GM18502 (cell line): ENCODE measurements around the gene TRMT10C.
"Not testable (repeated sequence)": the region's sequence is repeated elsewhere in the genome, so short reads cannot be mapped to it uniquely, and the experiment has no call there.

Experiments used
- ATAC-seq: cut with Tn5 transposase; IDR thresholded peaks from one replicate; pipeline ENCODE4 v1.9.1; 2021; ENCODE audit warnings: mild to moderate bottlenecking; ENCODE audit not compliant: unreplicated experiment, poor library complexity

Gene TRMT10C

DNA sequence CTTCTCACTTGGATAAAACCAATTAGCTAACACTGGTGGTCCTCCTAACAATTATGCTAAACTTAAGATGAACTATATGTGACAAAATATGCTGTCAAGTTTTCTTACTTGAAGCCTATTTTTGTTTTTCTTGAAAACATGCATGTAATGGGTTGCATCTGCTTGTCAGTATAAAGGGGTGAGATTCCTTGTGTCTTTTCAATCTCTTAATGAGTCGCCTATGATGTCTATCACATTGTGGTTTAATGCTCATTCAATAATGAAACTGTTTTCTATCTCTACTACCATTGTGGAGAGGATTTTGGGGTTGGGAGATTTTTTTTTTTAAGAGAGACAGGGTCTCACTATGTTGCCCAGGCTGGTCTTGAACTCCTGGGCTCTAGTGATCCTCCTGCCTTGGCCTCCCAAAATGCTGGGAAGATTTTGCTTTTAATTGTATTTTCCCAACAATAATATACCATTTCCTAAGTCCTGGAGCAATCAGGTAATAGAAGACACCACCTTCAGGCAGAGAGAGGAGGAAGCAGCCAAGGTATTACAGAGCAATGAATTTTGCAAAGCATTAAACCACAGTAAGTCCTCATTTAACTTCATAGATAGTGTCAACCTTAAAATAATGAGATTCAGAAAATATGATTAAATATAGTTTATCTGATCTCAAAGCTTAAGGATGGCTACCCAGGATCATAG, 17.4 kb upstream of the TRMT10C start:
- no peak for ATAC-seq

DNA sequence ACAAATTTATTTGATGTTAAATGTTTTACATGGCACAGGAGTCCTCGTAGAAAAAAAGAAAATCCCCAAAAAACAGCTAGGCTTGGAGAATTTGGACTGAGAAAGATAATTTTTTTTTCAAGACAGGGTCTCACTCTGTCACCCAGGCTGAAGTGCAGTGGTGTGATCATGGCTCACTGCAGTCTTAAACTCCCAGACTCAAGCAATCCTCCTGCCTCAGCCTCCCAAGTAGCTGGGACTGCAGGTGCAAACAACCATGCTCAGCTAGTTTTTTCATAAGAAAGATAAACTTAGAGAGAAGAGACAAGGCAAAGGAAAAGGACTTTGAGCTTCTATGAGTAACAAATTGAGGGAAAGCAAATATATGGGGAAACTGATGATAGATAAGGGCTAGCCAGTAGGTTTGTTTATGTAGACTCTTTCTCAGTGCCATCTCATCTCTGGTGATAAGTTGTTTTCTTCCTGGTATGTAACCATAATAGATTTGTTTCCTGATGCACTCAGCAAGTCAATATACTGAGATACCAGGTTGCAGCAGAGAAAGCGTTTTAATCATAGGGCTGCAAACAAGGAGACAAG, 13.1 kb upstream of the TRMT10C start:
- no peak for ATAC-seq

GRCh38 chr3:101549473-101549872, 12.2 kb upstream of the TRMT10C start:
- no peak for ATAC-seq

- ATAC-seq: not testable (repeated sequence)
Observed at GRCh38 chr3:101551359-101552081, 10.1 kb upstream of the TRMT10C start.

- not testable (repeated sequence) for ATAC-seq
Observed at GRCh38 chr3:101553381-101553780, 8.3 kb upstream of the TRMT10C start.

- ATAC-seq: no peak
Observed at GRCh38 chr3:101556064-101556463, 5.6 kb upstream of the TRMT10C start.

GRCh38 chr3:101567528-101568317, 6.1 kb downstream of the TRMT10C start:
- ATAC-seq: no peak

DNA sequence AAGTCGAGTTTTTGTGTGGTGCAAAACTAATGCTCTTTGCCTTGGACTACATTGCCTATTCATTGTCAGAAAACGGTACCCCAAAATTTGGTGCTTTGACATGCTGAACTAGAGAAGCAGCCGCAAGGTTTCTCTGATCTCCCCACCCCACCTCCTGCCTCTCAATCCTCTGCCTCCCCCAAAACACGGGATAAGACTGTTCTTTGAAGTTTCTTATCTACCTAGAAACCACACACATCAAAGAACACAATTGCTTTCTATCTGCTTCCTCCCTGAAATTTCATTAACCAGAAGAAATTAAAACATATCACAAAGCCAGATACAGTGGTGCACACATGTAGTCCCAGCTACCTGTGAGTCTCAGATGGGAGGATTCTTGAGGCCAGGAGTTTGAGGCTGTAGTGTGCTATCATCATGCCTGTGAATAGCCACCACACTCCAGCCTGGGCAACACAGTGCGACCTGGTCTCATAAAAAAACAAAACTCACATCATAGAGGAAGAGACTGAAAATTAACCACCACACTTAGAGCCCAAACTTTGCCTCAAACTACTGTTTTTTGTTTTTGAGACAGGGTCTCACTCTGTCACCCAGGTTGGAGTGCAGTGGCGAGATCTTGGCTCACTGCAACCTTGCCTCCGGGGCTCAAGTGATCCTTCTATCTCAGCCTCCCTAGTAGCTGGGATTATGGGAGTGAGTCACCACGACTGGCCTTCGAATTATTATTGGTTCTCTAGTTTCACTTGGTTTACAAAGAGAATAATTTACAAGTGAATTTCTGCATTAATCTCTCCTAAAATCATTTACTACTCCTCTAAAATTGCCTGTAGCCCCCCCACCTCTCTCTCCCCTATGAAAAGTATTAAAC, 9.6 kb downstream of the TRMT10C start:
- no peak for ATAC-seq

DNA sequence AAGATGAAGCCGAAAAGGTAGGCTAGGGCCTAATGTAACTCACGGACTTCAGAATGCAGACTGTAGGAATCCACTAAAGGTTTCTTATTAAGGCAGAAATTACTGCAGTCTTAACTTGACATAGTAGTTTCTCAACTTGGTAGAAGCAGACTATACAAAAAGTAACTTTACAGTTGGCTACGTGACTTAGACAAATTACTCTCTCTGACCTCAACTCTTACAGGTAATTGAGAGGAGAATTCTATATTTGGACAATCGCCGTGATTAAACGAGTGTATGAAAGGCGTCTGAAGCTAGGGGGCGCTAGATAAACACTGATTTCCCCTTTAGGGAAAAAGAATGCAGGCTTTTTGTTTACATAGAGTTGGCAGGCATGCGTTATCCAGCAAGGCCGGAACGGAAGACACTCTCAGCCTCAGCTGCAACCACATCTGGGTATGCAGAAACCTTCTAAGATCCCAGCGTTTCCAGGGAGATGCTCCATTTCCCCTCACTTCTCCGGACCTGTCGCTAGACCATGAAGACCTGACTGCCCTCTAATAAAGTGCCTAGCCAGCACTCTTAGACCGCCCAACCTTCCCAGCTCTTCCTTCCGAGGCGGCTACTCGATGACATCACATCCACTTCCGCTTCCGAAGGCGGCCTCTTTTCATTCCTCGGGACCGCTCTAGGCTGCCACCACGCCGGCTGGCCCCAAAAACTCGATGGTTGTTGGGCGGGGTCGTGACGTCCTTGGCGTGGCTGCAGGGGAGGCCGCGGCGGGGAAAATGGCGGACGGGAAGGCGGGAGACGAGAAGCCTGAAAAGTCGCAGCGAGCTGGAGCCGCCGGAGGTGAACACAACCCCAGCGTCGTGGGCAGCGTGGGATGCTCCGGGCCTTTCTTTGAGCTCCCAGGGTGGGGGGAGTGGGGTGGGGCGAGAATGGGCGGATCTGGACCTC, 12.1 kb downstream of the TRMT10C start, which contains the start of gene PCNP:
TSS of gene PCNP (plus strand) at position 732 of the 939 bp plus-strand sequence. CDS start at position 768, 36 bp downstream.
- ATAC-seq: peak; percentile 86

DNA sequence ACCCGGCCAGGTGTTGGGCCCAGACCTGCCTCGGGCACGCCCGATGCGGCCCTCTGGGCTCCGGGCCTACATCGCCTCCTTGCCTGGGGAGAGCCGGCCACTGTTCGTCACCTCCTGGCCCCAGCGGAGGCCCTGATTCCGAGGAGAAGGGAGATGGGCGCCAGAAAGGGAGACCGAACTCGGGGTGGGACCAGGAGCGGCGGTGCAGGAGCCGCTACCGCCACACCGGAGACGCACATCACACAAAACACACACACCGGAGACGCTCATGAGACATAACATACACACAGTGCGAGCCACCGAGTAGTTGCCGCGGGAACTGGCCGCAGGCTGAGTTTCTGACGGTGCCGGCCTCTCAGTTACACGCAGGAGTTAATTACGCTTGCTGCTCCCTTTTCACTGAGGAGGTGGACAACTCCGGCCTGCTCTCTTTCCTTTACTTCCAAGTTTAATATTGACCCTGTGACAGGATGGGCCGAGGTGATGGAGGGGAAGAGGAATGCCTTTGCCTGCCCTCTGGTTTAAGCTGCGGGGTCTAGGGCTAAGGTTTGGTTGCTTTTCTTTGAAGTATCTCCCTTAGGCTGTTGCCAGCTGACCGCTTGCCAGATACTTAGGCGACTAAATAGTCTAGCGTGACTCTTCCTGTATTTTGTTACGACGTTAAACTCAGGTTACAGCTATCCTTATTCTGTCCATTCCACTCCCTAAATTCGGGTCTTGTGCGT, 12.9 kb downstream of the TRMT10C start:
- peak; percentile 53 for ATAC-seq

- ATAC-seq: no peak
Observed at GRCh38 chr3:101577286-101577685, 15.6 kb downstream of the TRMT10C start.

DNA sequence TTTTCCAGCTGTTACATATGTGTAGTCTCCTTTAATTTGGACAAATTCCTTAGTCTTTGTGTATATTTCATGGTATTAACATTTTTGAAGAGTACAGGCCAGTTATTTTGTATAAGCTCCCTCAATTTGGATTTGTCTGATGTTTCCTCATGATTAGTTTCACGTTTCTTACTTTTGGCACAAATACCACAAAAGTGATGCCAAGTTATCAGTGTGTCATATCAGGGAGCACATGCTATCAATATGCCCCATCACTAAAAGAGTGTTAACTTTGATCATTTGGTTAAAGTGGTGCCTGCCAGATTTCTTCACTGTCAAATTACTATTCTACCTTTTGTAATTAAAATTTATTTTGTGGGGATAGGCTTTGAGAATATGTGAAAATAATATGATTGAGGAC, 26.9 kb downstream of the TRMT10C start:
- ATAC-seq: no peak

DNA sequence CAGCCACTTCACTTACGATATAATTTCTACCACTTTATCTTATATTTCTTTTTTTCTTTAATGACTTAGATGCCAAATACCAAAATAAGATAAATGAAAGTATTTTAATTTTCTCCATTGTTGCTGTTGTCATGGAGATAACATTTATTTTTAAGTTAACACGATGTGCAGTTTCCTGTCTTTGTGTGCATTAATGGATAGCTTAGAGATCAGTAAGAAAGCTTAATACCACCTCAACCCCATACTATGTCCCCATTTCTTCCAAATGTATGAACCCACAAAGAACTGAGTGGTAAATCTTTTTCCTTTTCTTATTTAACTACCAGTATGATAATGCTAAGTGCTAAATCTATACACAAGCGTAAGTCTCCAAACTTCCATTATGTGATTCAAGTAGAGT, 29.4 kb downstream of the TRMT10C start:
- no peak for ATAC-seq

GRCh38 chr3:101602731-101603130, 41.1 kb downstream of the TRMT10C start:
- ATAC-seq: no peak

- ATAC-seq: no peak
Observed at GRCh38 chr3:101603184-101603583, 41.5 kb downstream of the TRMT10C start.

DNA sequence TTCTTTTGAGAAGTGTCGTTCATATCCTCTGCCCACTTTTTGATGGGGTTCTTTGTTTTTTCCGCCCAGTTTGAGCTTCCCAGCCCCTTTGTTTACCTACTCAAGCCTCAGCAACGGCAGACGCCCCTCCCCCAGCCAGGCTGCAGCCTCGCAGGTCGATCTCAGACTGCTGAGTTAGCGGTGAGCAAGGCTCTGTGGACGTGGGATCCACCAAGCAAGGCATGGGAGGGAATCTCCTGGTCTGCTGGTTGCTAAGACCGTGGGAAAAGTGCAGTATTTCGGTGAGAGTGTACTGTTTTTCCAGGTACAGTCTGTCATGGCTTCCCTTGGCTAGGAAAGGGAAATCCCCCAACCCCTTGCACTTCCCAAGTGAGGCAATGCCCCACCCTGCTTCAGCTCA, 43.7 kb downstream of the TRMT10C start:
- ATAC-seq: not testable (repeated sequence)

DNA sequence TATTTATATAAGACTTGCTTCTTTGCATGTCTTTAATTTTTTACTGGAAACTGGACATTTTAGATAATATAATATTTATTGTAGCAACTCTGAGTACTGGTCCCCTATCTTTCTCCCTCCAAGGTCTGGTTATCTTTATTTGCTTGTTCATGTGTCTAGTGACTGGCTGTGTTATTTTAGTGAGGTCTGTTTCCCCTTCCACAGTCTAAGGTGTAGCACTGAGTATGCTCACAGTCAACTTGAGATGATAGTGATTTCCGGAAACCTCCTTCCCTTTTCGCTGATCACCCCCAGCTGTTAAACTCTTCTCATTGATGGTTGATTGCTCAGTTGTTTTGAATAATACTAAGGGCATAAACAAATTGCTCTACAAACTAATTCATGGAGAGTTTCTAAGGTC, 49.4 kb downstream of the TRMT10C start:
- ATAC-seq: no peak

GRCh38 chr3:101613014-101613413, 51.3 kb downstream of the TRMT10C start:
- ATAC-seq: not testable (repeated sequence)
